NCI-H69 (cell line): ENCODE data around the gene DYNLT4.
"Not testable (repeated sequence)": the region's sequence is repeated elsewhere in the genome, so short reads cannot be mapped to it uniquely, and the experiment has no call there.

ENCODE experiments used
- DNase-seq: peaks from one replicate; lab custom pipeline; 2025; lab: John Stamatoyannopoulos, UW

DYNLT4 gene

GRCh38 chr1:44808938-44809917 lies 2.1 kb upstream of the DYNLT4 start:
- DNase-seq = peak; percentile 28

- DNase-seq = no peak
Observed at GRCh38 chr1:44808063-44808937, 1.1 kb upstream of the DYNLT4 start, which contains the start of gene BTBD19. TSS of gene BTBD19 (plus strand) at chr1:44808523. CDS start at chr1:44808821, 298 bp downstream.

- peak; percentile 73 for DNase-seq
Observed at GRCh38 chr1:44807364-44808062, 362 bp upstream of the DYNLT4 start.

GRCh38 chr1:44806025-44806703 lies 987 bp downstream of the DYNLT4 start:
- DNase-seq = no peak

GRCh38 chr1:44805311-44806024 lies 1.7 kb downstream of the DYNLT4 start:
- DNase-seq = no peak

- DNase-seq = no peak
Observed at GRCh38 chr1:44803312-44804095, 3.6 kb downstream of the DYNLT4 start.

- no peak for DNase-seq
Observed at GRCh38 chr1:44803062-44803311, 4.2 kb downstream of the DYNLT4 start.

GRCh38 chr1:44802306-44803061 lies 4.7 kb downstream of the DYNLT4 start:
- no peak for DNase-seq

GRCh38 chr1:44801491-44802305 lies 5.5 kb downstream of the DYNLT4 start:
- DNase-seq = no peak

- DNase-seq = peak; percentile 96
Observed at GRCh38 chr1:44799770-44800584, 7.2 kb downstream of the DYNLT4 start, which contains the start of gene PLK3. TSS of gene PLK3 (plus strand) at chr1:44800377. CDS start at chr1:44800464, 87 bp downstream.

GRCh38 chr1:44798481-44799365 lies 8.4 kb downstream of the DYNLT4 start:
- DNase-seq = peak; percentile 67

- not testable (repeated sequence) for DNase-seq
Observed at GRCh38 chr1:44797886-44798285, 9.3 kb downstream of the DYNLT4 start.

GRCh38 chr1:44792736-44793502 lies 14.2 kb downstream of the DYNLT4 start:
- no peak for DNase-seq

- DNase-seq = no peak
Observed at GRCh38 chr1:44790968-44791801, 16.0 kb downstream of the DYNLT4 start.
